T-cell (primary cell): ENCODE results near the gene ZGPAT. TPM values are rescaled to one million over a fixed set of nuclear protein-coding genes. Genes with fewer than 3 reads are reported as not detected.

ENCODE experiments used
- ATAC-seq, 4 experiments: fragments of 200-7000 bp in 3 of 4; fragments of 150-1000 bp in 1 of 4; cut with Tn5 transposase; replicated peaks in 1 of 4; 1 replicate in 3 of 4; 2 replicates in 1 of 4; pipeline ENCODE4 v1.10.0; 2021; ENCODE audit warnings: moderate library complexity in 3 of 4, mild to moderate bottlenecking in 2 of 4, moderate number of reproducible peaks in 1 of 4
- CTCF ChIA-PET, 2 donors: fragments of 300-600 bp; sonication (Branson Sonifier 250); formaldehyde crosslinking; loops; one replicate each; lab custom pipeline; 2022; ENCODE audit warnings: antibody characterized with exemption in 2 of 2; lab: Charles Lee
- POLR2A ChIA-PET, 2 donors: fragments of 300-600 bp; sonication (Branson Sonifier 250); formaldehyde crosslinking; loops; one replicate each; lab custom pipeline; 2022; ENCODE audit warnings: antibody characterized with exemption in 2 of 2; lab: Charles Lee
- DNase-seq, 35 experiments: peaks; one replicate each; pipeline versions ENCODE4 v3.0.0 to v3.0.0-alpha.2; 2013 to 2023
- H3K27ac ChIP-seq: one replicate; pipeline ENCODE4 v1.5.1; 2013; ENCODE audit warnings: low read length
- H3K27me3 ChIP-seq, 2 experiments: replicated peaks in 1 of 2; 1 replicate in 1 of 2; 2 replicates in 1 of 2; pipeline versions ENCODE4 v1.6.1 to v1.7.0; 2013; ENCODE audit warnings: low read length in 1 of 2, mixed read lengths in 1 of 2; ENCODE audit not compliant: control insufficient read depth in 2 of 2, insufficient read depth in 2 of 2; ENCODE audit errors: extremely low read depth in 1 of 2
- H3K36me3 ChIP-seq, 2 donors: 1 replicate in 1 of 2; 2 replicates in 1 of 2; pipeline versions ENCODE4 v1.6.1 to v1.7.0; 2013; ENCODE audit warnings: low read length in 1 of 2; ENCODE audit not compliant: control insufficient read depth in 2 of 2, insufficient read depth in 1 of 2; ENCODE audit errors: extremely low read depth in 1 of 2
- H3K4me1 ChIP-seq, 2 experiments: 1 replicate in 1 of 2; 2 replicates in 1 of 2; pipeline versions ENCODE4 v1.6.1 to v1.7.0; 2013; ENCODE audit warnings: low read length in 2 of 2, mixed read lengths in 1 of 2; ENCODE audit not compliant: insufficient read depth in 2 of 2, control insufficient read depth in 1 of 2; ENCODE audit errors: extremely low read depth in 1 of 2
- H3K4me3 ChIP-seq, 2 donors: 1 replicate in 1 of 2; 2 replicates in 1 of 2; pipeline versions ENCODE4 v1.5.1 to v1.7.0; 2013; ENCODE audit warnings: mild to moderate bottlenecking in 2 of 2, low read length in 1 of 2, moderate library complexity in 1 of 2; ENCODE audit not compliant: control insufficient read depth in 1 of 2; ENCODE audit errors: extremely low read depth in 1 of 2
- H3K9me3 ChIP-seq: 2 replicates; pipeline ENCODE4 v1.7.0; 2013
- H3K27ac Mint-ChIP-seq, 2 donors: one replicate each; pipeline ENCODE4 v1.8.0; 2020 to 2021; ENCODE audit warnings: mild to moderate bottlenecking in 2 of 2, mixed read lengths in 2 of 2
- H3K27me3 Mint-ChIP-seq, 2 donors: one replicate each; pipeline ENCODE4 v1.8.0; 2021 to 2022; ENCODE audit warnings: mixed read lengths in 2 of 2
- H3K36me3 Mint-ChIP-seq: one replicate; pipeline ENCODE4 v1.8.0; 2021; ENCODE audit warnings: mixed read lengths
- H3K4me1 Mint-ChIP-seq, 3 donors: one replicate each; pipeline ENCODE4 v1.8.0; 2020 to 2022; ENCODE audit warnings: mixed read lengths in 3 of 3, mild to moderate bottlenecking in 1 of 3
- H3K4me3 Mint-ChIP-seq, 3 donors: one replicate each; pipeline ENCODE4 v1.8.0; 2020 to 2022; ENCODE audit warnings: mild to moderate bottlenecking in 3 of 3, mixed read lengths in 3 of 3, moderate library complexity in 3 of 3
- H3K9me3 Mint-ChIP-seq, 3 donors: one replicate each; pipeline ENCODE4 v1.8.0; 2020 to 2022; ENCODE audit warnings: mixed read lengths in 3 of 3
- WGBS: methylation state at CpG from one replicate; pipeline ENCODE4 v1.1.5; 2013; ENCODE audit warnings: missing lambda C conversion rate; ENCODE audit not compliant: insufficient coverage; 5-methylcytosine and 5-hydroxymethylcytosine counted together
- total RNA-seq, 35 experiments: library from RNA in 6 of 35; stranded (reverse) in 6 of 35; fragments of 120-200 nt in 1 of 35; gene quantifications; one replicate each; pipeline versions ENCODE4 v1.2.1 to v1.2.4 and lab custom pipeline; 2013 to 2026

ZGPAT gene
- total RNA-seq, 5 donors from 2014 or later (not counting 1 experiment from before 2014, with no cell fraction given) = 42.7 to 71.0 (median 59.0) TPM

GRCh38 chr20:63731410-63731809 is 23.6 kb downstream of the ZGPAT start:
- H3K27me3 ChIP-seq = no peaks in the 10 kb centered on the region
- POLR2A ChIA-PET = no interaction called here
- H3K4me3 ChIP-seq = no peak overlapping the region
- peaks cover 24 to 50% (median 41%) of the 10 kb centered on the region in 3 donors for H3K4me1 Mint-ChIP-seq
- CTCF ChIA-PET = no interaction called here
- ATAC-seq = no peak
- peaks cover 13% of the 10 kb centered on the region for H3K36me3 Mint-ChIP-seq
- no peak overlapping the region for H3K27ac Mint-ChIP-seq
- H3K27ac ChIP-seq = no peak overlapping the region
- peaks cover 7 to 31% of the 10 kb centered on the region in 2 donors for H3K36me3 ChIP-seq
- H3K4me3 Mint-ChIP-seq = no peak overlapping the region
- H3K9me3 Mint-ChIP-seq = peaks cover 0 to 2% (median 0%) of the 10 kb centered on the region in 3 donors
- no peaks in the 10 kb centered on the region for H3K27me3 Mint-ChIP-seq
- WGBS = 65% methylated on average over 3 of the region's 5 CpGs
- no peak for DNase-seq
- no peaks in the 10 kb centered on the region for H3K9me3 ChIP-seq
- H3K4me1 ChIP-seq = peaks cover 23 to 92% of the 10 kb centered on the region in 2 experiments

- ATAC-seq = no peak
- WGBS = 94% methylated on average over 30 of the region's 38 CpGs
- POLR2A ChIA-PET = no interaction called here
Observed at GRCh38 chr20:63732118-63733095, 24.6 kb downstream of the ZGPAT start.

GRCh38 chr20:63733117-63733516 is 25.3 kb downstream of the ZGPAT start:
- ChIA-PET CTCF (no interaction called here), POLR2A (no interaction called here)
- no peaks in the 10 kb centered on the region for H3K9me3 ChIP-seq
- peaks cover 18 to 81% of the 10 kb centered on the region in 2 experiments for H3K4me1 ChIP-seq
- 96% methylated on average over 13 of the region's 13 CpGs for WGBS
- peak overlapping the region in 1 of 2 donors; percentile 72 for H3K27ac Mint-ChIP-seq
- no peak overlapping the region for H3K27ac ChIP-seq
- H3K36me3 ChIP-seq = peaks cover 7 to 30% of the 10 kb centered on the region in 2 donors
- peaks cover 9% of the 10 kb centered on the region for H3K36me3 Mint-ChIP-seq
- no peak for ATAC-seq
- H3K9me3 Mint-ChIP-seq = no peaks in the 10 kb centered on the region
- H3K4me3 Mint-ChIP-seq = no peak overlapping the region
- peaks cover 27 to 38% (median 30%) of the 10 kb centered on the region in 3 donors for H3K4me1 Mint-ChIP-seq
- no peaks in the 10 kb centered on the region for H3K27me3 Mint-ChIP-seq
- no peak overlapping the region for H3K4me3 ChIP-seq
- DNase-seq = no peak
- H3K27me3 ChIP-seq = no peaks in the 10 kb centered on the region

More at GRCh38 chr20:63732118-63733095, 24.6 kb downstream of the ZGPAT start:
- Mint-ChIP-seq H3K27me3 (no peaks in the 10 kb centered on the region), H3K27ac (no peak overlapping the region), H3K9me3 (no peaks in the 10 kb centered on the region), H3K36me3 (peaks cover 9% of the 10 kb centered on the region), H3K4me3 (no peak overlapping the region), H3K4me1 (peaks cover 27 to 45% (median 37%) of the 10 kb centered on the region in 3 donors)
- Histone ChIP-seq H3K27ac (no peak overlapping the region), H3K4me1 (peaks cover 22 to 86% of the 10 kb centered on the region in 2 experiments), H3K27me3 (no peaks in the 10 kb centered on the region), H3K4me3 (no peak overlapping the region), H3K9me3 (no peaks in the 10 kb centered on the region), H3K36me3 (peaks cover 7 to 28% of the 10 kb centered on the region in 2 donors)
- CTCF ChIA-PET = no interaction called here
- no peak for DNase-seq

GRCh38 chr20:63733579-63734081 is 25.8 kb downstream of the ZGPAT start:
- ChIA-PET CTCF (no interaction called here), POLR2A (no interaction called here)
- DNase-seq = no peak
- H3K4me1 Mint-ChIP-seq = peaks cover 27 to 35% (median 27%) of the 10 kb centered on the region in 3 donors
- no peaks in the 10 kb centered on the region for H3K9me3 ChIP-seq
- H3K27me3 ChIP-seq = no peaks in the 10 kb centered on the region
- no peaks in the 10 kb centered on the region for H3K9me3 Mint-ChIP-seq
- H3K4me3 ChIP-seq = no peak overlapping the region
- no peaks in the 10 kb centered on the region for H3K27me3 Mint-ChIP-seq
- peaks cover 9% of the 10 kb centered on the region for H3K36me3 Mint-ChIP-seq
- H3K4me1 ChIP-seq = peaks cover 17 to 81% of the 10 kb centered on the region in 2 experiments
- H3K36me3 ChIP-seq = peaks cover 11 to 35% of the 10 kb centered on the region in 2 donors
- H3K27ac Mint-ChIP-seq = peak overlapping the region; percentile 72 to 79
- 83% methylated on average over 9 of the region's 18 CpGs for WGBS
- H3K27ac ChIP-seq = no peak overlapping the region
- H3K4me3 Mint-ChIP-seq = peak overlapping the region in 1 of 3 donors; percentile 44
- no peak for ATAC-seq

- peaks cover 13 to 39% of the 10 kb centered on the region in 2 donors for H3K36me3 ChIP-seq
- no peaks in the 10 kb centered on the region for H3K27me3 Mint-ChIP-seq
- H3K9me3 Mint-ChIP-seq = no peaks in the 10 kb centered on the region
- CTCF ChIA-PET = no interaction called here
- peaks cover 9% of the 10 kb centered on the region for H3K36me3 Mint-ChIP-seq
- H3K4me1 Mint-ChIP-seq = peaks cover 26 to 29% (median 27%) of the 10 kb centered on the region in 3 donors
- no peak overlapping the region for H3K4me3 ChIP-seq
- no peak overlapping the region for H3K27ac ChIP-seq
- peak overlapping the region; percentile 72 to 79 for H3K27ac Mint-ChIP-seq
- peak overlapping the region in 1 of 3 donors; percentile 44 for H3K4me3 Mint-ChIP-seq
- DNase-seq = no peak
- WGBS = 93% methylated on average over 22 of the region's 25 CpGs
- no peaks in the 10 kb centered on the region for H3K9me3 ChIP-seq
- H3K4me1 ChIP-seq = peaks cover 20 to 81% of the 10 kb centered on the region in 2 experiments
- no peaks in the 10 kb centered on the region for H3K27me3 ChIP-seq
- POLR2A ChIA-PET = no interaction called here
- no peak for ATAC-seq
Observed at GRCh38 chr20:63734111-63734945, 26.5 kb downstream of the ZGPAT start.
